Lower leg skin (tissue), 4 donors: ENCODE results near the gene GIT2. TPM values are rescaled to one million over a fixed set of nuclear protein-coding genes. Genes with fewer than 3 reads are reported as not detected.
"Not testable (repeated sequence)": the region's sequence is repeated elsewhere in the genome, so short reads cannot be mapped to it uniquely, and the experiment has no call there.

ENCODE experiments used
- DNase-seq, 2 donors: peaks; one replicate each; pipeline ENCODE4 v3.0.0-alpha.2; 2019; ENCODE audit warnings: low spot score in 2 of 2
- H3K4me3 ChIP-seq: fragments of 200-600 bp; sonication (generic); 2 replicates; pipeline ENCODE4 v1.5.1; 2017; ENCODE audit warnings: mild to moderate bottlenecking, low read depth; ENCODE audit not compliant: poor library complexity, severe bottlenecking
- POLR2A ChIP-seq, 2 donors: fragments of 450-650 bp; IDR thresholded peaks; one replicate each; pipeline ENCODE4 v1.6.1; 2016 to 2017; ENCODE audit warnings: antibody characterized with exemption in 2 of 2, mild to moderate bottlenecking in 1 of 2, moderate library complexity in 1 of 2
- WGBS, 2 donors: methylation state at CpG; one replicate each; pipeline ENCODE4 v1.1.5; 2018; 5-methylcytosine and 5-hydroxymethylcytosine counted together
- intact Hi-C: fragments of 100-400 bp; cut with DNase I; formaldehyde crosslinking; loops from one replicate; pipeline ENCODE4 v1.15.0; 2023; ENCODE audit warnings: low total_unique reads
- total RNA-seq, 4 donors: library from RNA; depleted of rRNA; stranded (reverse); fragments of >200 nt; gene quantifications; one replicate each; pipeline ENCODE4 v1.1.0, GENCODE V29; 2016
- TF ChIP-seq, protein P1 (sequence below), 3 donors: fragments of 450-650 bp; IDR thresholded peaks; one replicate each; pipeline ENCODE4 v1.5.1; 2016; ENCODE audit warnings: antibody characterized with exemption in 3 of 3, mild to moderate bottlenecking in 3 of 3, moderate library complexity in 2 of 3

GIT2 gene
- total RNA-seq, 4 donors from 2014 or later = 25.2 to 31.8 (median 28.5) TPM

DNA sequence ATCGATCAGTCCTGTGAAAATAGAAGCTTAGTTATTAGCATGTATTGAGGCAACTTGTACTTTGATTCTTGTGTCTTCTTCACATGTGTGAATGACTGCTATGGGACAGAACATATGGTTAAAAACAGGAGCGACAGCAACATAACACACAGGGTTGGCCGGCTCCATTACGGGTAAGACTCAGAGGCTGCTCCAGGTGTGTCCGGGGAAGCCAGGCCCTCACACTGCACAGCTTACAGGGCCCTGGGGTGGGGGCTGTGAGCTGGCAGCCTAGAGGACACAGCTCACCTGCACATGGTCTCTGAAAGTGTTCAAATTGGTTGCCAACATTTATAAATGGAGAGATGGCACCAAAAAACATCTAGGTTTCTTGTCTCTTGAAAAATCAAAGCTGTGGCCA is 65.0 kb downstream of the GIT2 start:
- intact Hi-C loops = no loop called here
- no peak for TF ChIP-seq POLR2A (IDR thresholded peaks at IDR 0.05)
- DNase-seq = no peak
- no peak overlapping the region for H3K4me3 ChIP-seq
- 91 to 94% methylated on average over 5 of the region's 5 CpGs for WGBS, 2 donors

DNA sequence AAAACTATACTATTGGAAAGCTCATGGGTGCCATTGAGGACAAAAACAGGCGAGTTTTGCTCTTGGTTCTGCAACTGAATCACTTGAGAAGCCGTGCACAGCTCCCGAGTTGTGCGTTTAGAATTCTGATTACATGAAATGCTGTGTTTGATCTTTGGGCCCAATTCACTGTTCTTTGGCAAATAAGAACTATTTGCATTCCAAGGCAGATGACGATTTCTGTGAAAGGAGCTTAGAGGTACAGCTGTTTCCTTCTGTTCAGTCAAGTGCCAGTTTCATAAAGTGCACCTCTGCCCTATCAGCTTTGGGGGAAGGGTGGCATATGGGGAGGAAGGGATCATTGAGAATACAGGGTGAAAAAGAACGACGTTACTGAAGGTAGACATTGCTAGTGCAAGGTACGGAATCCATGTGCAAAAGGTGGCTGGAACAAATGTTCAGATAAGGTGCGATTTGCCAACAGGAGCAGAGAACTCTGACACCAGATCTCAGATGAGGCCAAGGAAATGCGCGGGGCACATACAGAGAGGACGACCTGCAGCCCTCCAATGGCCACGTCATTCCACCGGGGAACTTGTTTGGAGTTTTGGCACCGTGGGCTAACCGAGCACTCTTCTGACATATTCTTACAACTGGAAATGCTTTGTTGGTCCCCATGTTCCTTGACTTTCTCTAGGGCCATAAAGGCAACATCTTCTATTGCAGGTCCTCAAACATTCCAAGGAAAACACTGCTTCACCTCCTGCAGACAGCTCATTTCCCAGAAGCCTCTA is 66.0 kb downstream of the GIT2 start:
- no peak overlapping the region for H3K4me3 ChIP-seq
- 83 to 84% methylated on average over 16 of the region's 16 CpGs for WGBS, 2 donors
- TF ChIP-seq, protein P1, sequence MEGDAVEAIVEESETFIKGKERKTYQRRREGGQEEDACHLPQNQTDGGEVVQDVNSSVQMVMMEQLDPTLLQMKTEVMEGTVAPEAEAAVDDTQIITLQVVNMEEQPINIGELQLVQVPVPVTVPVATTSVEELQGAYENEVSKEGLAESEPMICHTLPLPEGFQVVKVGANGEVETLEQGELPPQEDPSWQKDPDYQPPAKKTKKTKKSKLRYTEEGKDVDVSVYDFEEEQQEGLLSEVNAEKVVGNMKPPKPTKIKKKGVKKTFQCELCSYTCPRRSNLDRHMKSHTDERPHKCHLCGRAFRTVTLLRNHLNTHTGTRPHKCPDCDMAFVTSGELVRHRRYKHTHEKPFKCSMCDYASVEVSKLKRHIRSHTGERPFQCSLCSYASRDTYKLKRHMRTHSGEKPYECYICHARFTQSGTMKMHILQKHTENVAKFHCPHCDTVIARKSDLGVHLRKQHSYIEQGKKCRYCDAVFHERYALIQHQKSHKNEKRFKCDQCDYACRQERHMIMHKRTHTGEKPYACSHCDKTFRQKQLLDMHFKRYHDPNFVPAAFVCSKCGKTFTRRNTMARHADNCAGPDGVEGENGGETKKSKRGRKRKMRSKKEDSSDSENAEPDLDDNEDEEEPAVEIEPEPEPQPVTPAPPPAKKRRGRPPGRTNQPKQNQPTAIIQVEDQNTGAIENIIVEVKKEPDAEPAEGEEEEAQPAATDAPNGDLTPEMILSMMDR (IDR thresholded peaks at IDR 0.05) = no peak
- no peak for TF ChIP-seq POLR2A (IDR thresholded peaks at IDR 0.05)
- intact Hi-C loops = no loop called here
- DNase-seq = no peak

DNA sequence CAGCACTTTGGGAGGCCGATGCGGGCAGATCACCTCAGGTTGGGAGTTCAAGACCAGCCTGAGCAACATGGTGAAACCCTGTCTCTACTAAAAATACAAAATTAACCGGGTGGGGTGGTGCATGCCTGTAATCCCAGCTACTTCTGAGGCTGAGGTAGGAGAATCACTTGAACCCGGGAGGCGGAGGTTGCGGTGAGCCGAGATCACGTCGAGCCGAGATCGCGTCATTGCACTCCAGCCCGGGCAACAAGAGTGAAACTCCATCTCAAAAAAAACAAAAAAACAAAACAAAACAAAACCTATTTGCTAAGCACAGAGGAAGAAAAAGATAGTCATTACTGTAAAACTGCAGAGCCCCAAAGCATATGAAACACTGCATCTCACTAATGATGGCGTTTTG is 66.8 kb downstream of the GIT2 start:
- DNase-seq, intact Hi-C loops, H3K4me3 ChIP-seq: not testable (repeated sequence)
- whole genome bisulfite sequencing, 2 donors = 90 to 94% methylated on average over 14 of the region's 14 CpGs

DNA sequence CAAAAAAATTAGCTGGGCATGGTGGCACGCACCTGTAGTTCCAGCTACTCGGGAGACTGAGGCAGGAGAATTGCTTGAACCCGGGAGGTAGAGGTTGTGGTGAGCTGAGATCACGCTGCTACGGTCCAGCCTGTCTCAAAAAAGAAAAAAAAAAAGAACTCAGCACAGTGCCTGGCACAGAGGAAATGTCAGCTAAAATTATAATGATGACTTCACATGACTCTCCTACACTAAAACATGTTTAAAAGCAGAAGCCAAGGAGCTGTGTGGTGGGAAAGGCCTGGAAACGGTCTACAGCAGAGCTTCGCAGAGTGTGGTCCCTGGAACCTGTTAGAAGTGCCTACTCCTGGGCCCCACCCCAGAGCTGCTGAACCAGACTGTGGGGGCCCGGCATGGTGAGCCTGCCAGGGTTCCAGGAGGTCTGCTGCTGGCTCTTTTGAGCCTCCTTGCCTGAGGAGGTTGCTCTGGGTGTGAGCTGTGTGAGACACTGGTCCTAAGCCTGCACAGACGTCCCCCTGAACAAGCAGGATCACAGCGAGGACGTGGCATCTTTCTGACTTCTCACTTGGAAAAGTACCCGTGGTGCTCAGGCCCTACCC is 68.0 kb downstream of the GIT2 start:
- intact Hi-C loops = no loop called here
- TF ChIP-seq, protein P1 (IDR thresholded peaks at IDR 0.05) = no peak
- 79 to 89% methylated on average over 12 of the region's 12 CpGs for WGBS, 2 donors
- no peak for DNase-seq
- no peak overlapping the region for H3K4me3 ChIP-seq

DNA sequence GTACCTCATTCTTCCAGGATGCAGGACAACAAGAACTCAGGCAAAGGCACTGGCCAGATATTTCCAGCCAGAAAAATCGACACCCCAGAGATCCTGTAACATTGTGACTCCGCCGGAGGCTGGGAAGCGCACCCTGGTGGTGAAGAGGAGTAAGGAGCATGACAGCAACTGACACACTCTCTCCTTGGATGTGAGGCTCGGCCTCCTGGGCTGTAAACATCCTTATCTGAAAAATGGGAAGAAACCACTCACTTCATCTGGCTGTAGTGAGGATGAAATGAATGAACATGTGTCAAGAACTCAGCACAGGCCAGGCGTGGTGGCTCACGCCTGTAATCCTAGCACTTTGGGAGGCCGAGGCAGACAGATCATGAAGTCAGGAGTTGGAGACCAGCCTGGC is 68.5 kb downstream of the GIT2 start:
- intact Hi-C loops = no loop called here
- TF ChIP-seq, protein P1 (IDR thresholded peaks at IDR 0.05) = no peak
- no peak for TF ChIP-seq POLR2A (IDR thresholded peaks at IDR 0.05)
- WGBS, 2 donors = 65 to 69% methylated on average over 8 of the region's 8 CpGs
- no peak for DNase-seq
- no peak overlapping the region for H3K4me3 ChIP-seq

DNA sequence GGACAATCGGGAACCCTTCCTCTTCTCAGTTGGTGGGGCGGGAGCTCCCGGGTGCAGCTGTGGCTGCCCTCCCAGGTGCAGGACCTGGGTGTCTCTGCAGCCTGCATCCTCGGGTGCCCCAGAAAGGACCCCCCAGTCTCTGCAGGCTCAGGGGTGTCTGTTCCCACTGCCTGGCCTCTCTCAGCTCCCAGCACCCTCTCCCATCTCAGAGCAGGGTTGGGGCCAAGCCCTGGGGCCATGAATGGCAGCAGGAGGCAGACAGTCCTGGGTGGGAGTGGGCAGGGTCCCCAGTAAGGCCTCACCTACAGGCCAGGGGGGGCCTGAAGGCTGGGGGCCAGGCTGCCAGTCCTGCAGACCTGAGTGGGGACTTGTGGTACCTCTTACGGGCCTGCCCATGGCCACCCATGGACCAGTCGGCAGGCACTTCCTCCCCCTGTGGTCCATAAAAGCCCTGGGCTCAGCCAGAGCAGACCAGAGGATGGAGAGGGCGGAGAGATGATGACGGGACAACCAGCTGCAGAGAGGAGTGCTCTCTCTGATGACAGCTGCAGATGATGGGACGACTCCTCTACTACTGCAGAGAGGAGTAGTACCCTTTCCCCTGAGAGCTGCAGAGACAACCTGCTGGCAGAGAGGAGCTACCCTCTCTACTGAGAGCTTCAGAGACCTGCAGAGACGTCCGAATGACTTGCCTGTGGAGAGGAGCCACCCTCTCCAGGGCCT is 69.5 kb downstream of the GIT2 start:
- TF ChIP-seq, protein P1 (IDR thresholded peaks at IDR 0.05) = no peak
- no peak for TF ChIP-seq POLR2A (IDR thresholded peaks at IDR 0.05)
- H3K4me3 ChIP-seq = no peak overlapping the region
- intact Hi-C loops = no loop called here
- 80 to 89% methylated on average over 8 to 10 of the region's 11 CpGs for WGBS, 2 donors
- no peak for DNase-seq
